HL-60 (cell line): ENCODE measurements around the gene OTOS.

Source experiments
- DNase-seq, 2 experiments: peaks; one replicate each; pipeline ENCODE4 v3.0.0-alpha.2; 2010 to 2020; ENCODE audit warnings: low read depth in 1 of 2, low spot score in 1 of 2
- H3K27ac ChIP-seq: fragments of 250-450 bp; sonication (Bioruptor Pico); replicated peaks from 2 replicates; pipeline ENCODE4 v1.5.1; 2020; ENCODE audit warnings: mild to moderate bottlenecking, moderate library complexity
- H3K27me3 ChIP-seq: fragments of 250-450 bp; sonication (Bioruptor Pico); 2 replicates; pipeline ENCODE4 v1.5.1; 2021; ENCODE audit warnings: mild to moderate bottlenecking, moderate library complexity; ENCODE audit not compliant: insufficient read depth, poor library complexity, severe bottlenecking
- H3K4me3 ChIP-seq: replicated peaks from 2 replicates; pipeline ENCODE4 v1.5.1; 2011; ENCODE audit warnings: mild to moderate bottlenecking, control low read depth, low read length; ENCODE audit not compliant: insufficient read depth
- CTCF ChIP-seq: IDR thresholded peaks from one replicate; pipeline ENCODE4 v1.5.1; 2011; ENCODE audit warnings: low read length, control low read depth, inconsistent platforms; ENCODE audit not compliant: insufficient read depth
- GABPA ChIP-seq: IDR thresholded peaks from 2 replicates; pipeline ENCODE4 v1.6.1; 2012; ENCODE audit warnings: low read depth
- POLR2AphosphoS5 ChIP-seq: IDR thresholded peaks from 2 replicates; pipeline ENCODE4 v1.6.1; 2012; ENCODE audit warnings: low read depth
- SPI1 ChIP-seq: IDR thresholded peaks from 2 replicates; pipeline ENCODE4 v1.6.1; 2012; ENCODE audit warnings: low read depth, mild to moderate bottlenecking, borderline replicate concordance
- TF ChIP-seq, protein P1 (sequence below): IDR thresholded peaks from 2 replicates; pipeline ENCODE4 v1.6.1; 2012; ENCODE audit warnings: low read depth; ENCODE audit not compliant: insufficient replicate concordance

OTOS gene

DNA sequence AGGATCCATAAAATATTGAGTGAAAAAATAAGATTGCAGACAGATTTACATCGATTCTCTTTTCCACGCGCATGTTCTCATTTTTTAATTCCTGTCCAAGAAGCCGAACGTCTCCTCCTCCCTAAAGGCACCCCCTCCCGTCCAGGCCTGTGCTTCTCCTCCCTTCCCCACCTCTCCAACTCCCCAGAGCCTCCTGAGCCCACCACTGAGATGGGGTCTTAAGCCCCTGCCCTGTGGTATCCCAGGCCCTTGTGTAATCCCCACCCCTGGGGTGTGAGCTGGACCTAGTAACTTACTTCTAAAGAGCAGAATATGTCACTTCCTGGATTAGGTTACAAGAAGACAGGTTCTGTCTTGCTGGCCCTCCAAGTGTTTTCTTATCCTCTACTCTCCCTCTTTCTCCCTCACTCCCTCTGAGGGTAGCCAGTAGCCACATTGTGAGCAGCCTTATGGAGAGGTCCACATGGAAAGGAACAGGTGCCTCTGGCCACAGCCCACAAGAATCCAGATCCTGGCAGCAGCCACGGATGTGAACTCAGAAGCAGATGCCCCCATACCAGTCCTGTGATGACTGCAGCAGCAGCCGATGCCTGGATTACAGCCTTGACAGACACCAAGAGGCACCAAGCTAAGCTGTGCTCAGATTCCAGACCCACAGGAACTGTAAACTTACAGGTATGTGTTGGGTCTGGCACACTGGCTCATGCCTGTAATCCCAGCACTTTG lies 39.6 kb upstream of the OTOS start:
- Histone ChIP-seq H3K4me3 (no peak overlapping the region), H3K27me3 (peaks cover 6% of the 10 kb centered on the region), H3K27ac (no peak overlapping the region)
- TF ChIP-seq POLR2AphosphoS5 (no peak), GABPA (no peak), SPI1 (no peak), CTCF (no peak)
- TF ChIP-seq, protein P1, sequence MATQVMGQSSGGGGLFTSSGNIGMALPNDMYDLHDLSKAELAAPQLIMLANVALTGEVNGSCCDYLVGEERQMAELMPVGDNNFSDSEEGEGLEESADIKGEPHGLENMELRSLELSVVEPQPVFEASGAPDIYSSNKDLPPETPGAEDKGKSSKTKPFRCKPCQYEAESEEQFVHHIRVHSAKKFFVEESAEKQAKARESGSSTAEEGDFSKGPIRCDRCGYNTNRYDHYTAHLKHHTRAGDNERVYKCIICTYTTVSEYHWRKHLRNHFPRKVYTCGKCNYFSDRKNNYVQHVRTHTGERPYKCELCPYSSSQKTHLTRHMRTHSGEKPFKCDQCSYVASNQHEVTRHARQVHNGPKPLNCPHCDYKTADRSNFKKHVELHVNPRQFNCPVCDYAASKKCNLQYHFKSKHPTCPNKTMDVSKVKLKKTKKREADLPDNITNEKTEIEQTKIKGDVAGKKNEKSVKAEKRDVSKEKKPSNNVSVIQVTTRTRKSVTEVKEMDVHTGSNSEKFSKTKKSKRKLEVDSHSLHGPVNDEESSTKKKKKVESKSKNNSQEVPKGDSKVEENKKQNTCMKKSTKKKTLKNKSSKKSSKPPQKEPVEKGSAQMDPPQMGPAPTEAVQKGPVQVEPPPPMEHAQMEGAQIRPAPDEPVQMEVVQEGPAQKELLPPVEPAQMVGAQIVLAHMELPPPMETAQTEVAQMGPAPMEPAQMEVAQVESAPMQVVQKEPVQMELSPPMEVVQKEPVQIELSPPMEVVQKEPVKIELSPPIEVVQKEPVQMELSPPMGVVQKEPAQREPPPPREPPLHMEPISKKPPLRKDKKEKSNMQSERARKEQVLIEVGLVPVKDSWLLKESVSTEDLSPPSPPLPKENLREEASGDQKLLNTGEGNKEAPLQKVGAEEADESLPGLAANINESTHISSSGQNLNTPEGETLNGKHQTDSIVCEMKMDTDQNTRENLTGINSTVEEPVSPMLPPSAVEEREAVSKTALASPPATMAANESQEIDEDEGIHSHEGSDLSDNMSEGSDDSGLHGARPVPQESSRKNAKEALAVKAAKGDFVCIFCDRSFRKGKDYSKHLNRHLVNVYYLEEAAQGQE: no peak
- DNase-seq: no peak

- Histone ChIP-seq H3K4me3 (no peak overlapping the region), H3K27ac (no peak overlapping the region), H3K27me3 (peaks cover 6% of the 10 kb centered on the region)
- DNase-seq: no peak
- TF ChIP-seq SPI1 (no peak), GABPA (no peak), CTCF (no peak), POLR2AphosphoS5 (no peak)
- TF ChIP-seq, protein P1: no peak
Measured at GRCh38 chr2:240179186-240179815, 38.8 kb upstream of the OTOS start.

DNA sequence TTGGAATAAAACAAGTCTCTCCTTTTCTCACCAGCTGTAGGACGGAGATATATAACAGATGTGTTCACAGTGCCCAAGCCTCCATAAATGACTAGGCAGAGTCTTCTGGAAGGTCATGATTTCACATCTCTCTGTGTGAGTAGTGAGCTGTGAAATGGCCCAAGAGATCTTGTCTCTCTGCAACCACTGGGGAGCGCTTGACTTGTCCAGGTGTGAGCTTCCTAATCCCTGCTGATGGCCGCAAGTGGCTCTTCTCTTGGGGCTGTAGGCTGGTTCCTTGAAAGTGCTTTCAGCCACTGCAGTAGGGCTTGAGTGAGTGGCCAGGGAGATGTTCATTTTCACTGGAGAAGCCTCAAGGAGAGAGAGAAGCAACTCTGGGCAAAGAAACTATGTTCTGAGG lies 38.1 kb upstream of the OTOS start:
- no peak overlapping the region for H3K4me3 ChIP-seq
- no peak for DNase-seq
- no peak overlapping the region for H3K27ac ChIP-seq
- TF ChIP-seq, protein P1: no peak
- no peak for TF ChIP-seq GABPA
- TF ChIP-seq SPI1: no peak
- no peak for TF ChIP-seq POLR2AphosphoS5
- no peak for TF ChIP-seq CTCF
- H3K27me3 ChIP-seq: peaks cover 6% of the 10 kb centered on the region
